ENCODE data around the gene FBLN2. TPM values are rescaled to one million over a fixed set of nuclear protein-coding genes. Genes with fewer than 3 reads are reported as not detected.

Gene FBLN2
- total RNA-seq, 3 donors from 2014 or later (not counting 1 experiment from before 2014, with no cell fraction given) = 0.61 to 2.7 (median 1.6) TPM

DNA sequence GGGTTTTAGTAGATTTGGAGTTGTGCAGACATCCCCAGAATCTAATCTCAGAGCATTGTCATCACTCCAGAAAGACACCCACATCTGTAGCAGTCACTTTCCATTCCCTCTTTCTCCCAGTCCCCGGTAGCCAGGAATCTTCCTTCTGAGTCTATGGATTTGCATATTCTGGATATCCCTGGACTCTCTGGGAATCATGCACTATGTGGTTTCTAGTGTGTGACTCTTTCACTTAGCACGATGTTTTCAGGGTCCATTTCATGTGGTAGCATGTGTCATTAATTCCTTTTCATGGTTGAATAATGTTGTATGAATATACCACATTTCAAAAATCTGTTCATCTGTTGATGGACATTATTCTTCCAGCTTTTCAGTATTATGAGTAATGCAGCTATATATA lies 29.3 kb downstream of the FBLN2 start:
- H3K36me3 ChIP-seq (ENCODE audit: control insufficient read depth, insufficient read depth, low read length) = no peaks in the 10 kb centered on the region
- intact Hi-C loops (cut with micrococcal nuclease) = no loop called here
- no peaks in the 10 kb centered on the region for H3K9me3 ChIP-seq (ENCODE audit: control insufficient read depth, insufficient read depth, low read length)
- 79% methylated on average over 2 of the region's 2 CpGs for WGBS (ENCODE audit: insufficient coverage)
- no peaks in the 10 kb centered on the region for H3K36me3 Mint-ChIP-seq
- TF ChIP-seq, protein P1, sequence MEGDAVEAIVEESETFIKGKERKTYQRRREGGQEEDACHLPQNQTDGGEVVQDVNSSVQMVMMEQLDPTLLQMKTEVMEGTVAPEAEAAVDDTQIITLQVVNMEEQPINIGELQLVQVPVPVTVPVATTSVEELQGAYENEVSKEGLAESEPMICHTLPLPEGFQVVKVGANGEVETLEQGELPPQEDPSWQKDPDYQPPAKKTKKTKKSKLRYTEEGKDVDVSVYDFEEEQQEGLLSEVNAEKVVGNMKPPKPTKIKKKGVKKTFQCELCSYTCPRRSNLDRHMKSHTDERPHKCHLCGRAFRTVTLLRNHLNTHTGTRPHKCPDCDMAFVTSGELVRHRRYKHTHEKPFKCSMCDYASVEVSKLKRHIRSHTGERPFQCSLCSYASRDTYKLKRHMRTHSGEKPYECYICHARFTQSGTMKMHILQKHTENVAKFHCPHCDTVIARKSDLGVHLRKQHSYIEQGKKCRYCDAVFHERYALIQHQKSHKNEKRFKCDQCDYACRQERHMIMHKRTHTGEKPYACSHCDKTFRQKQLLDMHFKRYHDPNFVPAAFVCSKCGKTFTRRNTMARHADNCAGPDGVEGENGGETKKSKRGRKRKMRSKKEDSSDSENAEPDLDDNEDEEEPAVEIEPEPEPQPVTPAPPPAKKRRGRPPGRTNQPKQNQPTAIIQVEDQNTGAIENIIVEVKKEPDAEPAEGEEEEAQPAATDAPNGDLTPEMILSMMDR (IDR thresholded peaks at IDR 0.05) = no peak
- peaks cover 12% of the 10 kb centered on the region for H3K4me1 ChIP-seq (ENCODE audit: control insufficient read depth, insufficient read depth, low read length)
- no peak for ATAC-seq
- H3K27me3 ChIP-seq (ENCODE audit: control insufficient read depth, insufficient read depth, low read length) = no peaks in the 10 kb centered on the region
- H3K4me3 Mint-ChIP-seq = no peak overlapping the region
- H3K27me3 Mint-ChIP-seq (ENCODE audit: low read depth in 2 of 2) = no peaks in the 10 kb centered on the region
- H3K4me3 ChIP-seq (ENCODE audit: low read length) = no peak overlapping the region
- no peaks in the 10 kb centered on the region for H3K9me3 Mint-ChIP-seq
- H3K4me1 Mint-ChIP-seq = peaks cover 0 to 9% of the 10 kb centered on the region in 2 donors
- H3K27ac ChIP-seq (ENCODE audit: low read length) = no peak overlapping the region
- H3K27ac Mint-ChIP-seq = no peak overlapping the region
- DNase-seq = no peak

DNA sequence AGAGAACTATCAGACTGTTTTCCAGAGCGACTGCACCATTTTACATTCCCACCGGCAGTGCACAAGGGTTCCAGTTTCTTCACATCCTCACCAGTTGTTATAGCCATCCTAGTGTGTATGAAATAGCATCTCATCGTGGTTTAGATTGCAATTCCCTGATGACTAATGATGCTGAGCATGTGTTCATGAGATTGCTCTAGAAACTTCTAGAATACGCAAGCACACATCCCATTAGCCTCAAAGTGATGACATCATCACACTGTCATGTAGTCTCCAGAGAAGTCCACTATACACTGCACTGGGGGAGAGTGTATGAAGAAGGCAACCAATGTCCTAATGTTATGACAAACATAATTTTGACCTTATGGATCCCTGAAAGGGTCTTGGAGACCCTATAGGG lies 30.1 kb downstream of the FBLN2 start:
- no peaks in the 10 kb centered on the region for H3K36me3 ChIP-seq (ENCODE audit: control insufficient read depth, insufficient read depth, low read length)
- Mint-ChIP-seq H3K27me3 (ENCODE audit: low read depth in 2 of 2) (no peaks in the 10 kb centered on the region), H3K27ac (no peak overlapping the region), H3K9me3 (no peaks in the 10 kb centered on the region), H3K4me3 (no peak overlapping the region), H3K4me1 (peaks cover 0 to 9% of the 10 kb centered on the region in 2 donors), H3K36me3 (no peaks in the 10 kb centered on the region)
- no peaks in the 10 kb centered on the region for H3K27me3 ChIP-seq (ENCODE audit: control insufficient read depth, insufficient read depth, low read length)
- no peak overlapping the region for H3K4me3 ChIP-seq (ENCODE audit: low read length)
- intact Hi-C loops (cut with micrococcal nuclease) = no loop called here
- no peak overlapping the region for H3K27ac ChIP-seq (ENCODE audit: low read length)
- TF ChIP-seq, protein P1 (IDR thresholded peaks at IDR 0.05) = no peak
- peaks cover 12% of the 10 kb centered on the region for H3K4me1 ChIP-seq (ENCODE audit: control insufficient read depth, insufficient read depth, low read length)
- ATAC-seq (no peak), DNase-seq (no peak)
- 71% methylated on average over 4 of the region's 4 CpGs for WGBS (ENCODE audit: insufficient coverage)
- H3K9me3 ChIP-seq (ENCODE audit: control insufficient read depth, insufficient read depth, low read length) = no peaks in the 10 kb centered on the region

DNA sequence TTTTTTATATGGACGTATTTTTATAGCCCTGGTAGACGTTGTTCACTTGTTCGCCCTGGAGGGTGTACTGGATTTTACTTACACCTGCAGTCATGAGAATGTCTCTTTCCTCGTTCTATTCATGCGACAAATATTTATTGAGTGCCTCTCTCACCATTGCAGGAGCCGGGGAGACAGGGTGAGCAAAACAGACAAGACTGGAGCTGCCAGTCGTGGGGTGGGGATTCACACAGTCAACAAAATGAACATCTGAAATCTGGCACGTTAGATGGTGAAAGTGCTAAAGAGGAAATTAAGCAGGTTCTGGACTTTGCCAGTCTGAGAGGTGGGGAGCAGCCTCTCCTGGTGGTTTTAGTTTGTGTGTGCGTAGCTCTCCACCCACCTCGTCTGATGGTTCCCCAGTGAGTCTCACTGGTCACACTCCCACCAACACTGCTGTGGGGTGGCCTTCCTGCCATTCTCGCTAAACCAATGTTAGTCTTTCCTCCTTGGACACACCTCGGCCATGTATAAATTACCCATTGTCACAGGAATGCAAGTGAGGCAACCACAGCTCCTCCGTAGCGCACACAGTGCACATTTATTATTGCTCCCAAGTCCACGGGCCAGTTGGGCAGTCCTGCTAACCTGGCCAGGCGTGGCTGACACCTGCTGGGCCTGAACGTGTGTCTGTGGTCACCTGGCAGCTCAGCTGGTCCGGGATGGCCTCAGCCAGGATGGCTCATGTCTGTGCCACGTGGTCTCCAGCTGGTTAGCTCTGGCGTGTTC lies 31.5 kb downstream of the FBLN2 start:
- H3K9me3 ChIP-seq (ENCODE audit: control insufficient read depth, insufficient read depth, low read length) = no peaks in the 10 kb centered on the region
- peaks cover 0 to 9% of the 10 kb centered on the region in 2 donors for H3K4me1 Mint-ChIP-seq
- no peaks in the 10 kb centered on the region for H3K36me3 ChIP-seq (ENCODE audit: control insufficient read depth, insufficient read depth, low read length)
- peaks cover 12% of the 10 kb centered on the region for H3K4me1 ChIP-seq (ENCODE audit: control insufficient read depth, insufficient read depth, low read length)
- no peak for DNase-seq
- no peaks in the 10 kb centered on the region for H3K9me3 Mint-ChIP-seq
- H3K4me3 ChIP-seq (ENCODE audit: low read length) = no peak overlapping the region
- no peak overlapping the region for H3K27ac ChIP-seq (ENCODE audit: low read length)
- H3K4me3 Mint-ChIP-seq = no peak overlapping the region
- no peaks in the 10 kb centered on the region for H3K27me3 Mint-ChIP-seq (ENCODE audit: low read depth in 2 of 2)
- peak overlapping the region in 1 of 2 donors; percentile 45 for H3K27ac Mint-ChIP-seq
- TF ChIP-seq, protein P1 (IDR thresholded peaks at IDR 0.05) = no peak
- peak in 1 of 3 donors; percentile 29 for ATAC-seq
- H3K27me3 ChIP-seq (ENCODE audit: control insufficient read depth, insufficient read depth, low read length) = no peaks in the 10 kb centered on the region
- 58% methylated on average over 20 of the region's 20 CpGs for WGBS (ENCODE audit: insufficient coverage)
- no peaks in the 10 kb centered on the region for H3K36me3 Mint-ChIP-seq
- intact Hi-C loops (cut with micrococcal nuclease) = no loop called here
